Hematopoietic multipotent progenitor cell (in vitro differentiated cells): Measurements from ENCODE around the gene NDUFV2. TPM values are rescaled to one million over a fixed set of nuclear protein-coding genes. Genes with fewer than 3 reads are reported as not detected.
A peak's percentile ranks its signal among the peaks of the same experiment; 100 is the strongest.

ENCODE experiments used
- DNase-seq, 3 donors: peaks; one replicate each; pipeline ENCODE4 v3.0.0-alpha.2; 2011 to 2015; ENCODE audit warnings: low read depth in 2 of 3, low spot score in 2 of 3
- total RNA-seq: library from RNA; depleted of rRNA; stranded (reverse); fragments of >200 nt; gene quantifications from one replicate; pipeline ENCODE4 v1.2.3, GENCODE V29; 2012

The NDUFV2 gene
- 49.3 TPM for total RNA-seq

DNA sequence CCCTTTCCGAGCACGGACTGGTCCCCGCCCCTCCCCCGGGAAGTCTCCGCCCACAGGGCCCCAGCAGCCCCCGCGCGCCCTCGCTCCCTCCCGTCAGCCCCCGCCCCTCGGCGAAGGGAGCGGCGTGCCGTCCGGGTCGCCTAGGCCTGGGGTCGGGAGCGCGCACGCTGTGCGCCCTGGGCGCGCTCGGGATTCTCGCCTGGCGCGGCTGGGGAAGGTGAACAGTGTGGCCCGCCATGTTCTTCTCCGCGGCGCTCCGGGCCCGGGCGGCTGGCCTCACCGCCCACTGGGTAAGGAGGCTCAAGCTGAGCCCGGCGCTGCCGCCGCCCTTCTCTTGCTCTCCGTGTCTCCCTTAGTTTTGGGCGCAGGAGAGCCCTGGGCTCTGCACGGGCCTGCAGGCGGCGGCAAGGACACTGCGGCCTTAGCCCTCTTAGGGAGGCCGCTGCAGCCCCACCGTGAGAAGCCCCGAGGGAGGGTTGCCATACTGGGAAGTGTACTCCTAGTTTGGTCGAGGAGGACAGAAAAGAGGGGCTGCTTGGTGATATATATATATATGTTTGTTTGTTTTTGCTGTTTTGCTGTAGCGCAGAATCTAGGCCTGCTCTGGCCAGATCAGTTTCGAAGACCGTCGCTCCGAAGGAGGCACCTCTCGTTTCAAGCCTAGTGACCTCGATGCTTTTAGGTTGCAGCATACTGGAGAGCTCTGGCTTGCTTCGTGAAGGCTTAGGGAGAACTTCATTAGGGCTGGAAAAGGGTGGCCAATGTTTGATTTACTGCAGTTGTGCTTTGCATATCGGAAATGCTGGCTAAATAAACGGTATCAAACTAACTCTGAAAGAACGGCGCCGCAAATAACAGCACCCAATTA lies at the start of gene NDUFV2:
Gene NDUFV2 (plus strand): TSS at position 192 of the 868 bp plus-strand sequence. CDS start 45 bp downstream, at position 237.
- peak; percentile 92 to 98 (median 97) for DNase-seq

DNA sequence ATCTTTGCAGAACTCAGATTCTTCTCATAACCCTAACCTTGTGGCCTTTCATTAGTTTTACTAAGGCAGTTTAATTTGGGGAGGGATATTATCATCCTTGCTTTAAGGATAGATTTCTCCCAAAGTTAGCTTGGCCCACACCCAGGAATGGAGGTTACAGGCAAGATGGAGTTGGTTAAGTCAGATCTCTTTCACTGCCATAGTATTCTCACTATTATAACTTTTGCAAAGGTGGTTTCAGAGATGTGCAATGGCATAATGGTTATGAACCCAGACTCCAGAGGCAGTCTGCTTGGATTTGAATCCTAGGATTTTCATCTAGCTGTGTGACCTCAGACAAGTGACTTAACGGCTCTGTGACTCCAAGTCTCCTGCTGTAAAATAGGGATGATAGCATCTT lies 48.7 kb upstream of the NDUFV2 start:
- DNase-seq = no peak

DNA sequence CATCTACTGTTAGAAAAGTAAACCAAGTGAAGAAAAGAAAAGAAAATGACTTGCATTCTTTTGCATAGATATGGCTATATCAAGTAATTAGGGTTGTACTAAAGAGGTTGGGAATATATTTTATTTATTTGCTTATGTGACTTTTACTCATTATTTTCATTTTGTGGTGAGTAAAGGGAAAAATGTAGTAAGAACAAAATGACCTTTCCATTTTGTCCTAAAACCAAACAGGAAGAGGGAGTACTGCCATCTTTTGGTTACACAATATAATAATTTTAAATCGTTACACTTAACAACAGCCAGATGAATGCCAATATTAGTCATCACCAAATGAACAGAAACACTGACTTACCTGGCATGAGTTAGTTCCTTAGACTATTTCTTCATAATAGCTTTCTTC lies 47.3 kb upstream of the NDUFV2 start:
- DNase-seq = peak in 2 of 3 donors; percentile 9 to 22

DNA sequence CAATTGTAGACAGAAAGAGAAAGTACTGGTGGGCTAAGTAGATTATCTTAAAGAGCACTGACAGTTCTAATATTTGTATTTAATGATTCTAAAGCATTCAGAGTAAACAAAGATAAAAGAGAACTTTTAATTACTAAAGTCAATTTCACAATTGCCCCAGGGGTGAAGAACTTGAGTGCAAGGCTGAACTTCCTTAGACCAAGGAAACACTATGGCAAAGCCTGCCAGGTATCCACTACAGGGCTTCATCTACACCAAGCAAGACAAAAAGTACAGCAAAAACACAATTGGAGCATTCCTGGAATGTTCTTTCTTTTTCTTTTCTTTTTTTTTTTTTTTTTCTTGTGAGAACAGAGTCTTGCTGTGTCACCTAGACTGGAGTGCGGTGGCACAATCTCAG lies 46.9 kb upstream of the NDUFV2 start:
- no peak for DNase-seq

DNA sequence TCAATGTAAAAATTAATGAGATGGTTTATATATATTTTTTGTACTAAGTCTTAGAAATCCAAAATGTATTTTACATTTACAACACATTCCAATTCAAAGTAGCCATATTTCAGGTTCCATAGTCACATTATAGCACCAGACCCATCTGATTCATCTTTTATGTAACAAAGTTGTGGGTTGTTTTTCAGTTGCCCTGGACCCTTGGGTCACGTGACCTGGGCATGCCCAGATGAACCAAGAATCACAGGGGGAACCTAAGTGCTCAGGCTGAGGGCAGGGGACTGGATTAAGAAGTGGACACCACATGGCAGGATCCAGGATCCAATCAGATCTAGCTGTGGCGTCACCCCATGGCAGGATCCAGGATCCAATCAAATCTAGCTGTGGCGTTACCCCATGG lies 44.9 kb upstream of the NDUFV2 start:
- no peak for DNase-seq

DNA sequence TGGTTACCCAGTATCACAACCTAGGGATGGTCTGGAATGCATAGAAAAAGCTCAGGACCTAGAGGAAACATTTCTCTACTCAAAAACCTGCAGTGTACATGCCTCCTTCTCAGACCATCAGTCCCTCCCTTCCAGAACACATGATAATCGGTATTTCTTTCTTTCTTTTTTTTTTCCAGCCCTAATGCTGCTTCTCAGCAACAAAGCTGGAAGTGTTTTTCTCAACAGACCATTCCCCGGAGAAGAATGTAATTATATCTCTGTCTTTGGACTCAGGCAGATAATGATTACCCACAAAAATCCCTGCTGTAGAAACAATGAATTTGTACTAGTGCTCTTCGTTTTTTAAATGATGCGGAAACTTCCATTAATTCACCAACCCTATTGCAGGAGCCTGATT lies 44.1 kb upstream of the NDUFV2 start:
- DNase-seq = no peak

DNA sequence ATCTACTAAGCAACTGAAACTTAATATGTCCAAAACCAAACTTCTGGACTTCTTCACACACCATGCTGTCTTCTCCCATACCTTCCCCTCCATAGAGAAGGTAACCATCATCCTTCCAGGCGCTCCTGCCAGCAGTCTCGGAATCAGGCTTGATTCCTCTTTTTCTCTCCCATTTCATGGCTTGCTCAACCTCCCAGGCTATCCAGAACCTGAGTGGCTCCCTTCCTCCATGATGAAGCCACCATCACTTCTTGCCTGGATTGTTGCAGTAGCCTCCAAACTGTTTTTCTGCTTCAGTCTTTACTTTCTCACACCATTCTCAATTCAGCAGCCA lies 40.1 kb upstream of the NDUFV2 start:
- no peak for DNase-seq

DNA sequence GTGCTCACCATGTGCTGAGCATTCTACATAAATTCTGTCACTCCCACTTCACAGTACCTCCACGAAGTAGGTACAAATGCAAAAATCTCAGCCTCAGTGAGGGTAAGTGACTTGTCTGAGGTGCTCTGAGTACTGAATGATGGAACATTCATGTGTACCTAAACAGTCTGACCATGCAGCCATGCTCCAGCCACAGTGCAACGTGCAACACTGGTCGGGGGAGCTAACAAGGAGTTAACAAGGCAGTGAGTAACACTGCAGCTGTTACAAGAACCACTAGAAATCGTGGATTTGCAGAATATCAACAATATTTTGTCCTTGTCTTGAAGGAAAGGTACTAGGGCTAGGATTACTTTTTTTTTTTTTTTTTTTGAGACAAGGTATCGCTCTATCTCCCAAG lies 36.6 kb upstream of the NDUFV2 start:
- DNase-seq = no peak

DNA sequence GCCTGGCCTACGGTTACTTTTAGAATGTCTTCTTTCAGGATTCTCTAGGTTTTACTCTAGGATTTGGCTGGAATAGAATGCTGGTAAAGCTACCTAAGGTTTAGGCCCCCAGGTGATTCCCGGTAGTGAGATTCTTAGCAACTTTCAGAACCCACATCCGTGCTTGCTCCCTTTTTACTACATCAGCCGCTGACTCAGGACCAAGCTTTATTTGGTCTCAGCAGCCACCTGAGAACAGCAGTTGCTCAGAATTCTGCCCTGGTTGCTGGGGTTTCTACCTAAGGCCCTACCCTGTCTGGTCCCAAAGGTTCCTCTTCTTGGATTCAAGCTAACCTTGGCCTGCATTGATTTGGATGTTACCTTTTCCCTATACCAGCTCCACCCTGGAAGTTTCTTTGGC lies 36.1 kb upstream of the NDUFV2 start:
- no peak for DNase-seq

DNA sequence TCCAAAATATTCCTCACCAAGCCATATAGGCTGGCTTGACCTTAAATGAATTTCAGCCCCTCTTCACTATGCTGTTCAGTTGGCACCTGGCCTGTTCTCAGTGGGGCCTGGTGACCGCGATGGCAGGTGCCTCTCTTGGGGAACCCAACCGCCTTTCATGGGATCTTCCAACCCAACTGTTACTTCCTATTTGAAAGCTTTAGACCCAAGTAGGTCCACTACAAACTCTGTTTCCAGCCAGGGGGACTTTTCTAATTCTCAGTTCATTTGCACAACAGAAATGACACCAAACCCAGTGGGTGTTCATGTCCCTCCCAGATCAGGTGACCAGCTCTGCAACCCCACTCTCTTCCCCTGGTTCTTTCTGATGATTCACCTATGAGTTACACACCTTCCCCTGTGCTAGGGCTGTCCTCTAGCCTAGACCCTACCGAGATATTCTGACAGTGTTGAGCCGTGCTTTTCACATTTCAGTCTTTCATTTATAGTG lies 35.6 kb upstream of the NDUFV2 start:
- DNase-seq = no peak

DNA sequence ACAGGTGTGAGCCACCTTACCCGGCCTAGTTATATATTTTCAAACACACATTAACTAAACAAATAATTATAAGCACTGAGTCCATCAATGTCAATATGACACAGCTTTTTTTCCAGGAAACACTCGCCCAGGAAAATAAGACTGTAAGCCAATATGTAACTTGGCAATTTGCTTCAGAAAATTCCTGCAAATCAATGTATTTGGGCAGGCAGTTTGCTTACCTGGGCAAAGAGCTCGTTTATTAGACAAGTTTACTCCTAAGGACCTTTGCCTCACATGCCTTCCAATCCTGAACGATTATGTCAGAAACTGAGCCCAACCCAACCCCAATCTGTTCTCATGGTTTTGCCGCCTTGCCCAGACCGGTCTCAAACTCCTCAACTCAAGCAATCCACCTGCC lies 34.7 kb upstream of the NDUFV2 start:
- no peak for DNase-seq

DNA sequence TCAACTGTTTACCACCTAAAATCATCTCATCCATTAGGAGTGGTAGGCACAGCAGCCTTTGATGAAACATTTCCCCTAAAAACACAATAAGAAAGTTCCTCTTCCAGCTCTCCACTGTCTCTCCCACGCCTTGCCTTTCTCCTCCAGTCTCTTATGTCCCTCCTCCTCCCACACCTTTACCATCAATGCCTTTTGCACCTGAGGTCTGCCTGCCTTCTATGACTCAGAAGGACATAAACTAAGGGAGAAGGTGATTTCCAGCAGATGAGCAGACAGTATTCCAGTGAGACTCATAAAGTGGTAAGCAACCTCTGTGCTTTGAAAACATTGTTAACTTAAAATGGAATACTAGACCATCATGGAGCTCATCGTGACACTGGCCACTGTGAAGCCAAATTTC lies 34.2 kb upstream of the NDUFV2 start:
- no peak for DNase-seq

DNA sequence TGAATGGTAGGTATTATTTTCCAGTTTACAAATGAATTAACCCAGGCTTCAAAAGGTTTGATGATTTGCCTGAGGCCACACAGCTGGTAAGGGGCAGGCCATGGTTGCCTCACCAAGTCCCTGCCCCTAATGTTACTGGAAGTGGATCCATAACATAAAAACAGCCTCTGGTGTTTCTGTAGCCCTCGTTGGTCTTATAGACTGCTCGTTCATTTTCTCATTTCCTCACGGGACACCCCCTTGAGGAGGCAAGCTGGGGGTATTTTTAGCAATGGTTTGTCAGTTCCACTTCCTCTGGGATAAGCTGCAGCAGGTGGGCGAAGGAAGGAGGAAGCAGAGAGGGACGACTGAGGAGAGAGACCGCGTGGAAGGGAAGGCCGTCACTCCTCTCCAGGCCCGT lies 32.9 kb upstream of the NDUFV2 start:
- DNase-seq = peak in 1 of 3 donors; percentile 10

DNA sequence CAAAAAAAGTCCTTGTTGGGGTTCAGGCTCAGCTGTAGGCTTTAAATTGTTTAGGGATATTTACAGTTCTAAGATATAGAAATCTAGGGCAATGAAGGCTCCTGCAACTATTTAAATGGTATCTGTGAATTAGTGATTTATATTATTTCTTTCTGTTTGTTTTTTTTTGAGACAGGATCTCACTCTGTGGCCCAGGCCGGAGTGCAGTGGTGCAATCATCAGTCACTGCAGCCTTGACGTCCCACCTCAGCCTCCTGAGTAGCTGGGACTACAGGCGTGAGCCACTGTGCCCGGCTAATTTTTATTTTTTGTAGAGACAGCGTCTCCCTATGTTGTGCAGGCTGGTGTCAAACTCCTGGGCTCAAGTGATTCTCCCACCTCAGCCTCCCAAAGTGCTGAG lies 32.3 kb upstream of the NDUFV2 start:
- no peak for DNase-seq

DNA sequence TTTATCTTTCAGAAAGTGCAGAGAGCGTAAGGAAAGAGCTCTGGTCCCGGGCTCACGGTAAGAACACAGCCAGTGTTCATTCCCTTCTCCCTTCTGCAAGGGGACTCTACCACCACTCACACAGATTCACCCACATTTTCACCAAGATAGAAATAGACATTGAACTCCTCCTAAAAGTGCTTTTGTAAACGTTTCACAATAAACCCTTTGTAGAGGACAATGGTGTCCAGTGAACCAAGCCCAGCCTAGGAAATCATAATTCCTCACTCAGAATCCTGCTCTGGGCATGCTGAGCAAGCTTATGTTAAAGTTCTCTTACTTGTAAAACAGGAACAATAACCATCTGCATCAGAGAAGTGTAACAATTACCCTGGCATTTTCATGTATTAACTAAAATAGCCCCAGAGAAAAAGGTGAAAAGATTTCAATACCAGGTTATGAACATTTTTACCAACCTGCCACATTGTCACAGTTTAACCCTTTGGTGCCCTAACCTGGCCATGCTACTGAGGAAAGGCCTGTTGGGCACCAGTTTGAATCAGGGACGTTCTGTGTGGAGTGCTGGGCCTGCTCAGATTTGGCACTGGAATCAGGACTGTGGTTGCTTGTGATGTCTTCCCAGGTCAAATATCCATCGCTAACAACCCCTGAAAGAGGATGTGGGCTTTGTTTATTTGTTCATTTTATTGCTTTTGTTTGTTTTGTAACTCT lies 22.5 kb upstream of the NDUFV2 start:
- no peak for DNase-seq

DNA sequence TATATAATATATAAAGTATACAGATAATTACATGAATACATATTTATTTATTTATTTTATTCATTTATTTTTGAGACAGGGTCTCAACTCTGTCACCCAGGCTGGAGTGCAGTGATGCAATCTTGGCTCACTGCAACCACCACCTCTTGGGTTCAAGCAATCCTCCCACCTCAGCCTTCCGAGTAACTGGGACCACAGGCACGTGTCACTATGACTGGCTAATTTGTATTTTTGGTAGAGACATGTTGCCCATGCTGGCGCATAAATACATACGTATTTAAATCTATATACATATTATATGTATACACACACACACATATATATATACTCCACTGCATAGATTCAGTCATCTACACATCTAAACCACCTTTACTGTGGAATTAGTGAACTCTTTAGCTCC lies 20.6 kb upstream of the NDUFV2 start:
- DNase-seq = no peak

DNA sequence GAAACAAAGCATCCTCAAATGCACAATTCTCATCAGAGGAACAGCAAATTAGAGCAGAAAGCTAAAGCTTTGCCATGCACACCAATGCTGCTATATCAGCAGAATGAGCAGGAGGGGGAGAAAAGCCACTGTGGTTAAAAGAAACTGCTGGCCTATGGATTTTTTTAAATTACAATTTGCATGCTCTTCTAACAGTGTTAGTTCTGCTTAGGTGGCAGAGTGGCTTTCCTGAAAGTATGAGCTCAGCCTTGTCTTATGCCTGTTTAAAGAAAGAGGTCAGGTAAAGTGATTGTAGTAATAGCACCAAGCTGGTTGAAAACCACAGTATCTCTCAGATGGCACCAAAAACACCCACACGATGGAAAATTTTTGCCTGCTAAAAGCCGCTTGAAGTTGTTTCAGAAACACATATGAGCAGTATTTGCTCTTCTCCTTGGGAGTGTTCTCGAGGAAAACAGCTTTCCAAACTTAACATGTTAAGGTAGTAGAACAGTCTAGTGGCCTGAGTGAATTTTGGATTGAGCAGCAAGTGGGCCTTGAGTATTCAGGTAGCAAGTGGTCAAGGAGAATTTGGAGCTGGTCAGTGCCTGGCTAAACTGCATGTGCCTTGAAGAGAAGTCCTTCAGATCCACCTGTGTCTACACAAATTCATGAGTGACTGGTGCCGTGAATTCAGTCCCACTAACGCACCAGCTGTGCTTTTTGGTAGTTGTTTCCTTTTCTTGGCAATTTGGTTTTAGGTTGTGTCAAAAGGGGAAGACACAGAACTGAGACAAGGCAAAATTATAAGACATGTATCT lies 19.6 kb upstream of the NDUFV2 start:
- peak in 1 of 3 donors; percentile 59 for DNase-seq

DNA sequence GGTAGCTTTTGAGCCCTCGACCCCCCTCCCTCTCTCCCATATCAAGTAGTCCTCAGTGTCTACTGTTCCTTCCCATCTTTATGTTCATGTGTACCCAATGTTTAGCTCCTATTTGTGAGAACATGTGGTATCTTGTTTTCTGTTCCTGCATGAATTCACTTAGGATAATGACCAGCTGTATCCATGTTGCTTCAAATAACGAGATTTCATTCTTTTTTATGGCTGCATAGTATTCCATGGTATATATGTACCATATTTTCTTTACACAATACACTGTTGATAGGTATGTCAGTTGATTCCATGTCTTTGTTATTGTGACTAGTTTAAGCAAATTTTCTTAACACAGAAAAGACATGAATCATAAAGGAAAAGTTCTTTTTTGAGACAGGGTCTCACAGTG lies 16.5 kb upstream of the NDUFV2 start:
- no peak for DNase-seq

DNA sequence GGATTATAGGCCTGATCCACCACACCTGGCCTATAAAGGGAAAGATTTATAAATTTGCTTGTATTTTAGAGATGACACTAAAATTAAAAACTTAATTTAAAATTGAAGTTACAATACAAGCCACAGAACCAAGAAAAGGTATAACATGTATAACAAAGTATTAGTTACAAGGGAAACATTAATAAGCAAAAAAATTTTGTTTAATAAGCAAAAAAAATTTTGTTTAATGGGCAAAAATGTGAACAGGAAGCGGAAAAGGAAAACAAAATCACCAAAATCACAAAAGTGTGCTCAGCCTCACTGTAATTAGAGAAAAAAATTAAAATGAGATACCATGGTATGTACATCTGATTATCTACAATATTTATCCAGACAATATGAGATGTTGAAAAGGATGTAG lies 15.9 kb upstream of the NDUFV2 start:
- no peak for DNase-seq

DNA sequence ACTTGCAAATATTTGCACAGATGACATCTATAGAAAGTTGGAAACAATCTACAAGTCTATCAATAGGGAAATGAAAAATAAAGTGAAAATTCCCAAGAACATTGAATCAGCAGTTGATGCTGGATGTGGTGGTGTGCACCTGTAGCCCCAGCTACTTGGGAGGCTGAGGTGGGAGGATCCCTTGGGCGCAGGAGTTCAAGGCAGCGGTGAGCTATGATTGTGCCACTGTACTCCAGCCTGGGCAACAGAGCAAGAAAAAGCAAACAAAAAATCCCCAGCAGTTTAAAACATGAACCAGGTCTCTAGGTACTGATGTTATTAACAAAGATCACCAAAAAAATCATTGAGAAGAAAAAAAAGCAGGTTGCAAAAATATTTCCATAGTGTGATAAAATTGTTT lies 15.4 kb upstream of the NDUFV2 start:
- no peak for DNase-seq

DNA sequence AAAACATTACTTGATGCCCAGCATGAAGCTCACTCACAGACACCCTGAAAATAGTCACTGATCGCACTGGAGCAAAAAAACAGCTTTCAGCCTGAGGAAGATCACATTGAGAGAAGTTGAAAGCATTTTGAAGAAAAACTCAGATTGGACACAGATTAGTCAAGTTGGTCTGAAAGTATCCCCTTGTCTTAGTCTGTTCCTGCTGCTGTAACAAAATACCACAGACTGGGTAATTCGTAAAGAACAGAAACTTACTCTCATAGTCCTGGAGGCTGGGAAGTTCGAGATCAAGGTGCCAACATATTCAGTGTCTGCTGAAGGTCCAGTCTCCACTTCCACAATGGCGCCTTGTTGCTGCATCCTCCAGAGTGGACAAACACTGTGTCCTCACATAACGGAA lies 14.2 kb upstream of the NDUFV2 start:
- no peak for DNase-seq
